Measurements from ENCODE around the gene SOD1. TPM values are rescaled to one million over a fixed set of nuclear protein-coding genes. Genes with fewer than 3 reads are reported as not detected.
"Not testable (repeated sequence)": the region's sequence is repeated elsewhere in the genome, so short reads cannot be mapped to it uniquely, and the experiment has no call there.

Gene SOD1
- total and polyA plus RNA-seq, 3 experiments from 2014 or later = 309 to 542 (median 311) TPM

GRCh38 chr21:31623664-31624063, 35.8 kb upstream of the SOD1 start:
- H3K4me3 ChIP-seq (ENCODE audit: low read length) = no peak overlapping the region
- H3K36me3 Mint-ChIP-seq = no peaks in the 10 kb centered on the region
- H3K4me1 ChIP-seq (ENCODE audit: insufficient read depth, low read length) = no peaks in the 10 kb centered on the region
- no peaks in the 10 kb centered on the region for H3K27me3 ChIP-seq (ENCODE audit: insufficient read depth, low read length, poor library complexity, severe bottlenecking)
- no peak overlapping the region for H3K27ac ChIP-seq (ENCODE audit: low read depth, low read length)
- ChIA-PET CTCF (no interaction called here), POLR2A (no interaction called here)
- peak overlapping the region in 1 of 8 donors; percentile 47 for H3K27ac Mint-ChIP-seq
- H3K4me3 Mint-ChIP-seq = no peak overlapping the region
- peaks cover 5 to 8% (median 6%) of the 10 kb centered on the region in 3 donors for H3K4me1 Mint-ChIP-seq
- no peaks in the 10 kb centered on the region for H3K9me3 ChIP-seq (ENCODE audit: low read length)
- no peaks in the 10 kb centered on the region for H3K36me3 ChIP-seq (ENCODE audit: insufficient read depth, low read length)
- H3K27me3 Mint-ChIP-seq = peaks cover 4 to 5% of the 10 kb centered on the region in 2 donors
- no peaks in the 10 kb centered on the region for H3K9me3 Mint-ChIP-seq
- DNase-seq = no peak

GRCh38 chr21:31624181-31624580, 35.3 kb upstream of the SOD1 start:
- H3K9me3 ChIP-seq (ENCODE audit: low read length) = no peaks in the 10 kb centered on the region
- Mint-ChIP-seq H3K4me1 (peaks cover 5 to 8% (median 6%) of the 10 kb centered on the region in 3 donors), H3K36me3 (no peaks in the 10 kb centered on the region), H3K27me3 (peaks cover 3 to 4% of the 10 kb centered on the region in 2 donors), H3K4me3 (no peak overlapping the region), H3K9me3 (no peaks in the 10 kb centered on the region), H3K27ac (peak overlapping the region in 1 of 8 donors; percentile 18)
- no peaks in the 10 kb centered on the region for H3K4me1 ChIP-seq (ENCODE audit: insufficient read depth, low read length)
- POLR2A ChIA-PET = no interaction called here
- CTCF ChIA-PET = no interaction called here
- no peak overlapping the region for H3K4me3 ChIP-seq (ENCODE audit: low read length)
- DNase-seq = no peak
- H3K27ac ChIP-seq (ENCODE audit: low read depth, low read length) = no peak overlapping the region
- no peaks in the 10 kb centered on the region for H3K36me3 ChIP-seq (ENCODE audit: insufficient read depth, low read length)
- no peaks in the 10 kb centered on the region for H3K27me3 ChIP-seq (ENCODE audit: insufficient read depth, low read length, poor library complexity, severe bottlenecking)

GRCh38 chr21:31624961-31625491, 34.5 kb upstream of the SOD1 start:
- Histone ChIP-seq H3K9me3 (ENCODE audit: low read length) (no peaks in the 10 kb centered on the region), H3K27ac (ENCODE audit: low read depth, low read length) (no peak overlapping the region), H3K4me1 (ENCODE audit: insufficient read depth, low read length) (no peaks in the 10 kb centered on the region), H3K27me3 (ENCODE audit: insufficient read depth, low read length, poor library complexity, severe bottlenecking) (no peaks in the 10 kb centered on the region), H3K36me3 (ENCODE audit: insufficient read depth, low read length) (no peaks in the 10 kb centered on the region), H3K4me3 (ENCODE audit: low read length) (no peak overlapping the region)
- H3K9me3 Mint-ChIP-seq = no peaks in the 10 kb centered on the region
- peaks cover 5 to 8% (median 6%) of the 10 kb centered on the region in 3 donors for H3K4me1 Mint-ChIP-seq
- CTCF ChIA-PET = no interaction called here
- no peak overlapping the region for H3K27ac Mint-ChIP-seq
- no peak for DNase-seq
- POLR2A ChIA-PET = no interaction called here
- no peaks in the 10 kb centered on the region for H3K36me3 Mint-ChIP-seq
- no peak overlapping the region for H3K4me3 Mint-ChIP-seq
- peaks cover 3 to 4% of the 10 kb centered on the region in 2 donors for H3K27me3 Mint-ChIP-seq

- H3K4me1 Mint-ChIP-seq = no peaks in the 10 kb centered on the region
- no peaks in the 10 kb centered on the region for H3K4me1 ChIP-seq (ENCODE audit: insufficient read depth, low read length)
- ChIA-PET POLR2A (no interaction called here), CTCF (no interaction called here)
- no peaks in the 10 kb centered on the region for H3K27me3 ChIP-seq (ENCODE audit: insufficient read depth, low read length, poor library complexity, severe bottlenecking)
- H3K36me3 Mint-ChIP-seq = no peaks in the 10 kb centered on the region
- H3K27me3 Mint-ChIP-seq = no peaks in the 10 kb centered on the region
- H3K9me3 Mint-ChIP-seq = peaks cover 0 to 3% (median 2%) of the 10 kb centered on the region in 5 donors
- H3K4me3 ChIP-seq (ENCODE audit: low read length) = no peak overlapping the region
- DNase-seq = no peak
- H3K4me3 Mint-ChIP-seq = no peak overlapping the region
- no peak overlapping the region for H3K27ac ChIP-seq (ENCODE audit: low read depth, low read length)
- H3K27ac Mint-ChIP-seq = no peak overlapping the region
- no peaks in the 10 kb centered on the region for H3K36me3 ChIP-seq (ENCODE audit: insufficient read depth, low read length)
- H3K9me3 ChIP-seq (ENCODE audit: low read length) = no peaks in the 10 kb centered on the region
These were observed 29.4 kb upstream of the SOD1 start for GRCh38 chr21:31629972-31630711.

- CTCF ChIA-PET; H3K36me3 ChIP-seq (ENCODE audit: insufficient read depth, low read length); DNase-seq; H3K4me1 Mint-ChIP-seq; H3K4me3 ChIP-seq (ENCODE audit: low read length); POLR2A ChIA-PET; H3K9me3 ChIP-seq (ENCODE audit: low read length); H3K4me3 Mint-ChIP-seq; H3K27me3 Mint-ChIP-seq; H3K27ac Mint-ChIP-seq; H3K36me3 Mint-ChIP-seq; H3K27ac ChIP-seq (ENCODE audit: low read depth, low read length); H3K9me3 Mint-ChIP-seq; H3K4me1 ChIP-seq (ENCODE audit: insufficient read depth, low read length); H3K27me3 ChIP-seq (ENCODE audit: insufficient read depth, low read length, poor library complexity, severe bottlenecking): not testable (repeated sequence)
These were observed 27.6 kb upstream of the SOD1 start for GRCh38 chr21:31631881-31632280.

GRCh38 chr21:31634993-31635392, 24.5 kb upstream of the SOD1 start:
- H3K9me3 Mint-ChIP-seq = peaks cover 4 to 13% (median 7%) of the 10 kb centered on the region in 5 donors
- H3K4me1 Mint-ChIP-seq = no peaks in the 10 kb centered on the region
- peaks cover 0 to 13% (median 3%) of the 10 kb centered on the region in 3 donors for H3K36me3 Mint-ChIP-seq
- H3K27me3 Mint-ChIP-seq = peaks cover 0 to 4% of the 10 kb centered on the region in 2 donors
- Histone ChIP-seq H3K9me3 (ENCODE audit: low read length) (no peaks in the 10 kb centered on the region), H3K4me1 (ENCODE audit: insufficient read depth, low read length) (no peaks in the 10 kb centered on the region), H3K27me3 (ENCODE audit: insufficient read depth, low read length, poor library complexity, severe bottlenecking) (no peaks in the 10 kb centered on the region), H3K27ac (ENCODE audit: low read depth, low read length) (no peak overlapping the region), H3K36me3 (ENCODE audit: insufficient read depth, low read length) (no peaks in the 10 kb centered on the region), H3K4me3 (ENCODE audit: low read length) (no peak overlapping the region)
- POLR2A ChIA-PET = no interaction called here
- H3K4me3 Mint-ChIP-seq = no peak overlapping the region
- DNase-seq = no peak
- H3K27ac Mint-ChIP-seq = peak overlapping the region in 1 of 8 donors; percentile 42
- CTCF ChIA-PET = no interaction called here

- Histone ChIP-seq H3K4me1 (ENCODE audit: insufficient read depth, low read length) (no peaks in the 10 kb centered on the region), H3K27me3 (ENCODE audit: insufficient read depth, low read length, poor library complexity, severe bottlenecking) (no peaks in the 10 kb centered on the region), H3K9me3 (ENCODE audit: low read length) (no peaks in the 10 kb centered on the region), H3K27ac (ENCODE audit: low read depth, low read length) (no peak overlapping the region), H3K4me3 (ENCODE audit: low read length) (no peak overlapping the region), H3K36me3 (ENCODE audit: insufficient read depth, low read length) (no peaks in the 10 kb centered on the region)
- CTCF ChIA-PET = no interaction called here
- Mint-ChIP-seq H3K9me3 (peaks cover 4 to 13% (median 7%) of the 10 kb centered on the region in 5 donors), H3K27ac (no peak overlapping the region), H3K4me1 (no peaks in the 10 kb centered on the region), H3K36me3 (peaks cover 0 to 13% (median 4%) of the 10 kb centered on the region in 3 donors), H3K27me3 (peaks cover 3 to 7% of the 10 kb centered on the region in 2 donors), H3K4me3 (no peak overlapping the region)
- DNase-seq = no peak
- POLR2A ChIA-PET = no interaction called here
These were observed 22.6 kb upstream of the SOD1 start for GRCh38 chr21:31636874-31637273.

- Histone ChIP-seq H3K27ac (ENCODE audit: low read depth, low read length) (no peak overlapping the region), H3K9me3 (ENCODE audit: low read length) (no peaks in the 10 kb centered on the region), H3K4me3 (ENCODE audit: low read length) (no peak overlapping the region), H3K36me3 (ENCODE audit: insufficient read depth, low read length) (no peaks in the 10 kb centered on the region), H3K4me1 (ENCODE audit: insufficient read depth, low read length) (no peaks in the 10 kb centered on the region), H3K27me3 (ENCODE audit: insufficient read depth, low read length, poor library complexity, severe bottlenecking) (no peaks in the 10 kb centered on the region)
- Mint-ChIP-seq H3K27me3 (peaks cover 3 to 17% of the 10 kb centered on the region in 2 donors), H3K4me1 (no peaks in the 10 kb centered on the region), H3K4me3 (no peak overlapping the region), H3K9me3 (peaks cover 4 to 10% (median 5%) of the 10 kb centered on the region in 5 donors), H3K36me3 (peaks cover 0 to 12% (median 5%) of the 10 kb centered on the region in 3 donors), H3K27ac (no peak overlapping the region)
- no peak for DNase-seq
- POLR2A ChIA-PET = no interaction called here
- CTCF ChIA-PET = no interaction called here
These were observed 18.0 kb upstream of the SOD1 start for GRCh38 chr21:31641416-31641922.
